ENCODE results near the gene HIVEP3. TPM values are rescaled to one million over a fixed set of nuclear protein-coding genes. Genes with fewer than 3 reads are reported as not detected.

The HIVEP3 gene
- polyA plus RNA-seq, 1 of the 3 experiments (the other 2 are of a cell fraction) = 6.4 TPM

DNA sequence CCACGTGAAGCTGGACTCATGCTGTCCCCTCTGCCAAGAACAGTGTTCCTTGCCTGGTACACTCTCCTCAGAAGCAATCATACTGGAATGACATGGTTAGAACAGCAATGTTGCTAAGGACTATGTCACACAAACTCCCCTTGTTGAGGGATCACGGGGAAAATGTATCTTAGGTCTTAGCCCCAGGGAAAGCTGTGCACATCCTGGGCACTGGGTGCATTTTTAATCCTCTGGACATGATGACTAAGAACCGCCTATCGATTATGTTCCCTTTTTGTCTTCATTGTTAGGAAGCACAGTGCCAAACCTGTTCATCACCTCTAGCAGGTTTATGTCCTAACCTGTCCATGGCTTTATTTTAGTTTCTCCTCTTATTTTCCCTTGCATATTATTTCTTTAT lies 115.1 kb downstream of the HIVEP3 start:
- Histone ChIP-seq H3K27me3 (ENCODE audit: insufficient read depth) (no peaks in the 10 kb centered on the region), H3K9me3 (no peaks in the 10 kb centered on the region), H3K4me3 (ENCODE audit: low read depth in 2 of 2, low read length in 1 of 2) (no peak overlapping the region), H3K9ac (no peak overlapping the region), H2AFZ (ENCODE audit: low read depth) (no peak overlapping the region), H3K9me2 (no peaks in the 10 kb centered on the region), H3K27ac (ENCODE audit: low read depth in 2 of 2, low read length in 1 of 2) (no peak overlapping the region), H3K4me2 (no peak overlapping the region), H4K20me1 (ENCODE audit: insufficient read depth) (no peaks in the 10 kb centered on the region), H3K4me1 (ENCODE audit: control insufficient read depth in 1 of 2, insufficient read depth in 2 of 2, low read depth in 1 of 2, low read length in 1 of 2) (peaks cover 0 to 8% of the 10 kb centered on the region in 2 experiments; a peak in 1 of 4 replicates), H3K36me3 (replicated peaks in 1 of 2; ENCODE audit: control insufficient read depth in 1 of 2, insufficient read depth in 2 of 2, low read length in 1 of 2) (no peaks in the 10 kb centered on the region), H3F3A (replicated peaks; ENCODE audit: insufficient read depth) (no peaks in the 10 kb centered on the region), H3K79me2 (ENCODE audit: insufficient read depth) (no peaks in the 10 kb centered on the region)
- 80% methylated on average over 4 of the region's 4 CpGs for WGBS (ENCODE audit: low lambda C conversion rate)
- TF ChIP-seq, protein P1, sequence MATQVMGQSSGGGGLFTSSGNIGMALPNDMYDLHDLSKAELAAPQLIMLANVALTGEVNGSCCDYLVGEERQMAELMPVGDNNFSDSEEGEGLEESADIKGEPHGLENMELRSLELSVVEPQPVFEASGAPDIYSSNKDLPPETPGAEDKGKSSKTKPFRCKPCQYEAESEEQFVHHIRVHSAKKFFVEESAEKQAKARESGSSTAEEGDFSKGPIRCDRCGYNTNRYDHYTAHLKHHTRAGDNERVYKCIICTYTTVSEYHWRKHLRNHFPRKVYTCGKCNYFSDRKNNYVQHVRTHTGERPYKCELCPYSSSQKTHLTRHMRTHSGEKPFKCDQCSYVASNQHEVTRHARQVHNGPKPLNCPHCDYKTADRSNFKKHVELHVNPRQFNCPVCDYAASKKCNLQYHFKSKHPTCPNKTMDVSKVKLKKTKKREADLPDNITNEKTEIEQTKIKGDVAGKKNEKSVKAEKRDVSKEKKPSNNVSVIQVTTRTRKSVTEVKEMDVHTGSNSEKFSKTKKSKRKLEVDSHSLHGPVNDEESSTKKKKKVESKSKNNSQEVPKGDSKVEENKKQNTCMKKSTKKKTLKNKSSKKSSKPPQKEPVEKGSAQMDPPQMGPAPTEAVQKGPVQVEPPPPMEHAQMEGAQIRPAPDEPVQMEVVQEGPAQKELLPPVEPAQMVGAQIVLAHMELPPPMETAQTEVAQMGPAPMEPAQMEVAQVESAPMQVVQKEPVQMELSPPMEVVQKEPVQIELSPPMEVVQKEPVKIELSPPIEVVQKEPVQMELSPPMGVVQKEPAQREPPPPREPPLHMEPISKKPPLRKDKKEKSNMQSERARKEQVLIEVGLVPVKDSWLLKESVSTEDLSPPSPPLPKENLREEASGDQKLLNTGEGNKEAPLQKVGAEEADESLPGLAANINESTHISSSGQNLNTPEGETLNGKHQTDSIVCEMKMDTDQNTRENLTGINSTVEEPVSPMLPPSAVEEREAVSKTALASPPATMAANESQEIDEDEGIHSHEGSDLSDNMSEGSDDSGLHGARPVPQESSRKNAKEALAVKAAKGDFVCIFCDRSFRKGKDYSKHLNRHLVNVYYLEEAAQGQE (IDR thresholded peaks at IDR 0.05; ENCODE audit: low read depth, low read length) = no peak
- TF ChIP-seq POLR2AphosphoS5 (IDR thresholded peaks at IDR 0.05; ENCODE audit: low read depth, low read length) (no peak), SIN3A (IDR thresholded peaks at IDR 0.05; ENCODE audit: borderline replicate concordance, low read depth, low read length) (no peak), RCOR1 (IDR thresholded peaks at IDR 0.05; ENCODE audit: low read length) (no peak), FOSL2 (IDR thresholded peaks at IDR 0.05; ENCODE audit: borderline replicate concordance, low read depth) (no peak)
- CTCF ChIA-PET = interaction anchor here (0.8 to 2.7 kb wide), 4 partner anchors 10 to 229 kb away, joined by 3 to 9 read pairs (median 5); no protein-coding TSS in a partner anchor
- no peak for DNase-seq
- POLR2A ChIA-PET = no interaction called here

DNA sequence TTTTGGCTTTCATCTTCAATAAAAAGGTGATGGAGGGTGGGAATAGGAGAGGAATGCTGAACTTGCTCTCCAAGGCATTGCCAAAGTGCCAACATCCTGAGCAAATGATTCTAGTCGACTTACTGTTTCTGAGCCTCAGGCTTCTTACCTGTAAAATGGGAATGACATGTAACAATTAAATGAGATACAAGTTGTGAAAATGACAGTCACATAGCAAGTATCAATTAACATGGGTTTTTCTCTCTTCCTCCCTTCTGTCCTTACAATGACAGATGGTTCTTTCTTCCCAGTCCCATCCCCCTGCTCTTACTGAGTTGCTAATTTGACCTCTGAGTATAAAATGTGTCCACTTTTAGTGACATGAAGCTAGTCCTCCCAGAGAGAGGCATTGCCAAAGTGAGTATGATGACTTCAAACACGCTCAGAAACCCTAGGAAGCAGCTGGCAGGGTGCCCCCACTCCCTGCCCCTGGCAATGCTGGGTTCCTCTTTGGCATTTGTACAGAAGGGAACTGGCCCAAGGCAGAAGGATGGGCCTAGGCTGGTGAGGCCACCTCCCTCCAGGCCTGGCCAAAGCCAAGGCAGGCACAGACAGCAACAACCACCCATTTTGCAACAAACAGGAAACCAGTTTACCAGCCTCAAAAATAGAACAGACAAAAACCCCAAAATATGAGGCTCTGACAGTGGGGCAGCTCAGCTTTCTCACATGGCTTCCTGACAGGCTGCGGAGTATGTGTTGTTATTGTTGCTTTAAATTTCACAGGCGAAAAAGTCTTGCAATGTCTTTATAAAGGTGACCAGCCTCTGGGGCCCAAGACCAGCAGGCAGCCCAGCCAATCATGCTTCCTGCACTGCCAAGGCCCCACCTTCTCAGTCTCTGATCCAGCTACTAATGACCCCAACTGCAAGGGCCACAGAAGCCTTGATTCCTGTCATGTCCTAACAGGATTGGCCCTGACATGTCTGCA lies 115.9 kb downstream of the HIVEP3 start:
- Histone ChIP-seq H3K36me3 (replicated peaks in 1 of 2; ENCODE audit: control insufficient read depth in 1 of 2, insufficient read depth in 2 of 2, low read length in 1 of 2) (no peaks in the 10 kb centered on the region), H2AFZ (ENCODE audit: low read depth) (no peak overlapping the region), H3K9me2 (no peaks in the 10 kb centered on the region), H3K9me3 (no peaks in the 10 kb centered on the region), H3K27ac (ENCODE audit: low read depth in 2 of 2, low read length in 1 of 2) (no peak overlapping the region), H3K27me3 (ENCODE audit: insufficient read depth) (no peaks in the 10 kb centered on the region), H3K9ac (no peak overlapping the region), H3K4me2 (no peak overlapping the region), H3K4me3 (ENCODE audit: low read depth in 2 of 2, low read length in 1 of 2) (no peak overlapping the region), H3K4me1 (ENCODE audit: control insufficient read depth in 1 of 2, insufficient read depth in 2 of 2, low read depth in 1 of 2, low read length in 1 of 2) (peaks cover 0 to 3% of the 10 kb centered on the region in 2 experiments; a peak in 1 of 4 replicates), H3K79me2 (ENCODE audit: insufficient read depth) (no peaks in the 10 kb centered on the region), H3F3A (replicated peaks; ENCODE audit: insufficient read depth) (no peaks in the 10 kb centered on the region), H4K20me1 (ENCODE audit: insufficient read depth) (no peaks in the 10 kb centered on the region)
- DNase-seq = no peak
- WGBS (ENCODE audit: low lambda C conversion rate) = 76% methylated on average over 4 of the region's 4 CpGs
- CTCF ChIA-PET = interaction anchor here (1.2 to 2.7 kb wide), 3 partner anchors 9 to 228 kb away, joined by 3 to 7 read pairs (median 3); no protein-coding TSS in a partner anchor
- POLR2A ChIA-PET = no interaction called here
- TF ChIP-seq RFX5 (IDR thresholded peaks at IDR 0.05; ENCODE audit: low read length) (no peak), MXI1 (IDR thresholded peaks at IDR 0.05; ENCODE audit: low read depth, low read length) (no peak), RCOR1 (IDR thresholded peaks at IDR 0.05; ENCODE audit: low read length) (no peak), TAF1 (IDR thresholded peaks at IDR 0.05; ENCODE audit: borderline replicate concordance, low read depth, low read length) (no peak), TEAD4 (IDR thresholded peaks at IDR 0.05; ENCODE audit: borderline replicate concordance, insufficient read depth) (no peak), EZH2phosphoT487 (IDR thresholded peaks at IDR 0.05; ENCODE audit: borderline replicate concordance, low read depth) (no peak), EP300 (IDR thresholded peaks at IDR 0.05; ENCODE audit: borderline replicate concordance in 1 of 2, low read depth in 1 of 2, low read length in 1 of 2) (no peak), SMC3 (IDR thresholded peaks at IDR 0.05; ENCODE audit: low read depth, low read length) (no peak), SIN3A (IDR thresholded peaks at IDR 0.05; ENCODE audit: borderline replicate concordance, low read depth, low read length) (no peak), CHD2 (IDR thresholded peaks at IDR 0.05; ENCODE audit: low read length, partially characterized antibody) (no peak), ELF1 (IDR thresholded peaks at IDR 0.05) (no peak), JUND (IDR thresholded peaks at IDR 0.05) (no peak), POLR2AphosphoS5 (IDR thresholded peaks at IDR 0.05; ENCODE audit: low read depth, low read length) (no peak), FOXM1 (IDR thresholded peaks at IDR 0.05; ENCODE audit: low read depth) (no peak), RAD21 (IDR thresholded peaks at IDR 0.05; ENCODE audit: low read length) (no peak)
- TF ChIP-seq, protein P2, sequence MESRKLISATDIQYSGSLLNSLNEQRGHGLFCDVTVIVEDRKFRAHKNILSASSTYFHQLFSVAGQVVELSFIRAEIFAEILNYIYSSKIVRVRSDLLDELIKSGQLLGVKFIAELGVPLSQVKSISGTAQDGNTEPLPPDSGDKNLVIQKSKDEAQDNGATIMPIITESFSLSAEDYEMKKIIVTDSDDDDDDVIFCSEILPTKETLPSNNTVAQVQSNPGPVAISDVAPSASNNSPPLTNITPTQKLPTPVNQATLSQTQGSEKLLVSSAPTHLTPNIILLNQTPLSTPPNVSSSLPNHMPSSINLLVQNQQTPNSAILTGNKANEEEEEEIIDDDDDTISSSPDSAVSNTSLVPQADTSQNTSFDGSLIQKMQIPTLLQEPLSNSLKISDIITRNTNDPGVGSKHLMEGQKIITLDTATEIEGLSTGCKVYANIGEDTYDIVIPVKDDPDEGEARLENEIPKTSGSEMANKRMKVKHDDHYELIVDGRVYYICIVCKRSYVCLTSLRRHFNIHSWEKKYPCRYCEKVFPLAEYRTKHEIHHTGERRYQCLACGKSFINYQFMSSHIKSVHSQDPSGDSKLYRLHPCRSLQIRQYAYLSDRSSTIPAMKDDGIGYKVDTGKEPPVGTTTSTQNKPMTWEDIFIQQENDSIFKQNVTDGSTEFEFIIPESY (IDR thresholded peaks at IDR 0.05; ENCODE audit: borderline replicate concordance, low read depth) = no peak
- TF ChIP-seq, protein P3, sequence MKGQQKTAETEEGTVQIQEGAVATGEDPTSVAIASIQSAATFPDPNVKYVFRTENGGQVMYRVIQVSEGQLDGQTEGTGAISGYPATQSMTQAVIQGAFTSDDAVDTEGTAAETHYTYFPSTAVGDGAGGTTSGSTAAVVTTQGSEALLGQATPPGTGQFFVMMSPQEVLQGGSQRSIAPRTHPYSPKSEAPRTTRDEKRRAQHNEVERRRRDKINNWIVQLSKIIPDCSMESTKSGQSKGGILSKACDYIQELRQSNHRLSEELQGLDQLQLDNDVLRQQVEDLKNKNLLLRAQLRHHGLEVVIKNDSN (IDR thresholded peaks at IDR 0.05; ENCODE audit: borderline replicate concordance, low read depth) = no peak
